Measurements from ENCODE around the gene LSS. TPM values are rescaled to one million over a fixed set of nuclear protein-coding genes. Genes with fewer than 3 reads are reported as not detected.

LSS gene
- total and polyA plus RNA-seq, 8 donors: 16.1 to 34.1 (median 25.2) TPM

DNA sequence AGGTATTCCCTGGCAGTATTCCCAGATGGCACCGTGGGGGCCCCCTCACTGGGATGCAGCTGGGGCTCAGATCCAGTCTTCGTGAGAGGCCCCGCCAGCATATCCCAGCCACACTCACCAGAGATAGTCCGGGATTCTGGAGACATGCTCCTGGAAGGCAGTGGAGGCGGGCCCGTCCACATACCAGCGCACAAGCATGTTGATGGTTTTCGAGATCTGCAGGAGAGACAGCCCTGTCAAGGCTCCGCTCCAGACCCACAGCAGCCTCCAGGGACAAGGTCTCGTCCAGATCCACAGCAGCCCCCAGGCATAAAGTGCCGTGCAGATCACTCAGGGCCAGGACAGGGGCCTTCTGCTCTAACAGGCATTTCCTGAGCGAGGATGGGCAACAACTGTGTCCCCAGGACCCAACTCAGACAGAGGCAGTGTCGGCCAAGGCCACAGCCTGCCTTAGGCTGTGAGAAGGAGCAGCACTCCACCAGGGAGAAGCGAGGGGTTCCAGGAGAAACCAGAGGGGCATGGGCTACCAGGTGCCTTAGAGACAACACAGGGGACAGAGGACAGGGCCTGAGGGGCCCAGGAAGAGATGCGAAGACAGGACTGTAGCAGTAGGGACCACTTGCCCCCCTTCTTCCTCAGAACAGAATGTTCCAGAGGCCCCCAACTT lies 14.8 kb downstream of the LSS start:
- H3K9me3 ChIP-seq: no peaks in the 10 kb centered on the region
- H3K4me3 ChIP-seq: no peak overlapping the region
- H3K27ac ChIP-seq: no peak overlapping the region
- ATAC-seq: no peak
- no peaks in the 10 kb centered on the region for H3K36me3 ChIP-seq
- WGBS, 2 donors: 92 to 93% methylated on average over 15 of the region's 15 CpGs
- DNase-seq: no peak
- no peak for FAIRE-seq
- H3K27me3 ChIP-seq: no peaks in the 10 kb centered on the region
- intact Hi-C loops (cut with DNase I): no loop called here
- TF ChIP-seq, protein P1, sequence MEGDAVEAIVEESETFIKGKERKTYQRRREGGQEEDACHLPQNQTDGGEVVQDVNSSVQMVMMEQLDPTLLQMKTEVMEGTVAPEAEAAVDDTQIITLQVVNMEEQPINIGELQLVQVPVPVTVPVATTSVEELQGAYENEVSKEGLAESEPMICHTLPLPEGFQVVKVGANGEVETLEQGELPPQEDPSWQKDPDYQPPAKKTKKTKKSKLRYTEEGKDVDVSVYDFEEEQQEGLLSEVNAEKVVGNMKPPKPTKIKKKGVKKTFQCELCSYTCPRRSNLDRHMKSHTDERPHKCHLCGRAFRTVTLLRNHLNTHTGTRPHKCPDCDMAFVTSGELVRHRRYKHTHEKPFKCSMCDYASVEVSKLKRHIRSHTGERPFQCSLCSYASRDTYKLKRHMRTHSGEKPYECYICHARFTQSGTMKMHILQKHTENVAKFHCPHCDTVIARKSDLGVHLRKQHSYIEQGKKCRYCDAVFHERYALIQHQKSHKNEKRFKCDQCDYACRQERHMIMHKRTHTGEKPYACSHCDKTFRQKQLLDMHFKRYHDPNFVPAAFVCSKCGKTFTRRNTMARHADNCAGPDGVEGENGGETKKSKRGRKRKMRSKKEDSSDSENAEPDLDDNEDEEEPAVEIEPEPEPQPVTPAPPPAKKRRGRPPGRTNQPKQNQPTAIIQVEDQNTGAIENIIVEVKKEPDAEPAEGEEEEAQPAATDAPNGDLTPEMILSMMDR (IDR thresholded peaks at IDR 0.05): no peak
- no peaks in the 10 kb centered on the region for H3K4me1 ChIP-seq

DNA sequence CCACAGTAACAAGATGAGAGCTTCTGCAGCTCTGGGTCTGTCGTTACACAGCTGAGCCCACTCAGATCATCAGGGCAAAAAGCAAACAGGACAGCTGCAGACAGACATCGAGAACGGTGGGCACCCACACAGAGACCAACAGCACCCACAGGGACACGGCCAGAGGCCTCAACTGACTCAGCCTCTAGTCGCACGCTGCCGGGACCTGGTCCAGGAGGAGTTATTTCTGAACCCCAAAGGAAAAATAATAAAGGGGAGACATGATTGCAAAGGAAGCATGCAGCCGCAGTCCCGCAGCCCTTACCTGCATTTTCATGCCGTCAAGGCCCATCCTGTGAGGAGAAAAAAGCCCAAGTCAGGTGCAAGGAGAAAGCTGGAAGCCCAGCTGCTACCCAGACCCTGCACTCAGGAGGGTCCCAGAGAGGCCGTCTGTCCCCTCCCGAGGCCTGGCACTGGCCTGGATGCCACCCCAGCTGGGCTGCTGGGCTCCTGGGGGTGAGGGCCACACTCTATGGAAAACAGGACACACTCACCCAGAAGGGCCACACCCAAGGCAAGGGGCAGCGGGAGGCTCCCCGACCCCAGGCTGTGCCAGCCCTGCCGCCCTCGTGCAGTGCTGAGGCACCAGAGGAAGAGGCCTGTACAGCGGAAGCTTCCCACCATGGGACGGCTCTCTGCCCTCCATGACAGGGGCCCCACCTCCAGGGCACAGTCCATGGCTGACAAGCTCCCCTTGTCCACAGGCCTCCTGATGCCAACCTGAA lies 15.7 kb downstream of the LSS start:
- H3K36me3 ChIP-seq: no peaks in the 10 kb centered on the region
- FAIRE-seq: no peak
- WGBS, 2 donors: 95 to 96% methylated on average over 16 to 18 of the region's 18 CpGs

DNA sequence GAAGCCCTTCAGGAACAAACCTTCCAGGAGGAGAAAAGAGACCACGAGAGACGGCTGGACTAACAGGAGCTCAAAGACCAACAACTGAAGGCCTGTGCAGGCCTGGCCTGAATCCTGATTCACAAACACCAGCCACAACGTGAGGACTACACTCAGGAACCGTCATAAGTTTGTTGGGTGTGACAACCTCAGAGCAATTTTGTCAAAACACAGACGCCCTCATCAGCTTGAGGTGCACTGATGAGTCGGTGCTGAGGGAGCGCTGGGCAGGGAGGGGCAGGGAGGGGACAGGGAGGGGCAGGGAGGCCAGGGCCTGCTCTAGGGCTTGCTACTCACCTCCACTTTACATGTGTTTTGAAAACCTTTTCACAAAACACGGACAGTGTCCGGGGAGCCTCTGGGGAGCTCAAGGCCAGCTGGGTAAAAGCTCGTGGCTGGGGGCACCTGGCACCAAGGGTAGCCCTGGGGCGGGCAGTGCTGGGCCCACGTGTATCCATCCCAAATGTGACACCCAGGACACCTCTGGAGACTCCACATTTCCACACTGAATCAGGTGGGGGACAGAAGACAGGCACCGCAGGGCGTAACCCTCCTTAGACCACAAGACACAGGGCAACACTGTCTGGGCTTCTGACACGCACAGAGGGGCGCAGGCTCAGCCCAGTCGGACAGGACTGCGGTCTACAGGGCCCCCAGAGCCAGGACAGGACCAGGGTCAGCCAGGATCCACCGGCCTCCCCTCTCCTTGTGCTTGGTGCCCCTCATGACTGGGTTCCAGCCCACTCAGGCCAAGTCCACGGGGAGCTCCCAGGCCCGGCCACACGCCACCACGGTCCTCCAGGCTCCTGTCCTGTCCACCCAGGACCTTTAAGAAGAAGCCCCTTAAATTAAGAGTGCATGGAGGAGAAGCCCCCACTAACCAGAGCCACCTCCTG lies 16.5 kb downstream of the LSS start:
- H3K4me3 ChIP-seq: no peak overlapping the region
- no peaks in the 10 kb centered on the region for H3K27me3 ChIP-seq
- DNase-seq: peak in 3 of 6 donors; percentile 8 to 55 (median 44)
- H3K4me1 ChIP-seq: no peaks in the 10 kb centered on the region
- H3K9me3 ChIP-seq: no peaks in the 10 kb centered on the region
- TF ChIP-seq, protein P1 (IDR thresholded peaks at IDR 0.05): no peak
- H3K36me3 ChIP-seq: peaks cover 0 to 4% (median 0%) of the 10 kb centered on the region in 3 donors
- no peak for ATAC-seq
- 89 to 92% methylated on average over 23 of the region's 23 CpGs for whole genome bisulfite sequencing, 2 donors
- FAIRE-seq: no peak
- intact Hi-C loops (cut with DNase I): no loop called here
- no peak overlapping the region for H3K27ac ChIP-seq

More for the DNA sequence above, 15.7 kb downstream of the LSS start:
- Histone ChIP-seq H3K27ac (no peak overlapping the region), H3K27me3 (no peaks in the 10 kb centered on the region), H3K4me1 (no peaks in the 10 kb centered on the region), H3K4me3 (no peak overlapping the region), H3K9me3 (no peaks in the 10 kb centered on the region)
- ATAC-seq (no peak), DNase-seq (peak in 1 of 6 donors; percentile 50)
- TF ChIP-seq, protein P1 (IDR thresholded peaks at IDR 0.05): no peak
- intact Hi-C loops (cut with DNase I): no loop called here

DNA sequence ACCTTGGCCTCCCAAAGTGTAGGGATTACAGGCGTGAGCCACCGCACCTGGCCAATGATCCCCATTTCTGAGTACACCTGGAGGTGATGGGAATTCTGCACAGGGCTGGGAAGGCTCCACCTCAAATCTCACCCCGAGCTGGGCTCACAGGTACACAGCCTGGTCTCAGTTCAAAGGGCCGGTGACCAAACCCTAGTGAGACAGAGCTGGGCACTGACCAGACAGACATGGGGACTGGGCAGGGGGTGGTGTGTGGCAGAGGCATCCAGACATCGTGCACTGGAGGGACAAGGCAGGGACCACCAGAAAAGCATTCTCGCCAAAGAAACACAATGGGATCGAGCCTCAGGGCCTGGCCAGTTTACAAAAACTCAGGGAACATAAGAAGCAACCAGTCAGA lies 17.2 kb downstream of the LSS start:
- Histone ChIP-seq H3K36me3 (peaks cover 0 to 7% (median 0%) of the 10 kb centered on the region in 3 donors), H3K4me3 (no peak overlapping the region), H3K27ac (no peak overlapping the region), H3K9me3 (no peaks in the 10 kb centered on the region), H3K4me1 (no peaks in the 10 kb centered on the region), H3K27me3 (no peaks in the 10 kb centered on the region)
- no peak for ATAC-seq
- FAIRE-seq: no peak
- WGBS, 2 donors: 92 to 96% methylated on average over 7 of the region's 7 CpGs
- TF ChIP-seq, protein P1 (IDR thresholded peaks at IDR 0.05): no peak
- intact Hi-C loops (cut with DNase I): no loop called here
- DNase-seq: no peak

All from pancreas (tissue), 10 donors.